Upper lobe of left lung (tissue), 6 donors: ENCODE data around the gene IFNL3. TPM values are rescaled to one million over a fixed set of nuclear protein-coding genes. Genes with fewer than 3 reads are reported as not detected.

ENCODE experiments used
- ATAC-seq, 2 donors: fragments of 200-7000 bp; cut with Tn5 transposase; one replicate each; pipeline ENCODE4 v1.9.1; 2022; ENCODE audit warnings: mild to moderate bottlenecking in 2 of 2, moderate library complexity in 2 of 2; ENCODE audit not compliant: low FRiP score in 2 of 2
- DNase-seq, 2 donors: peaks; one replicate each; pipeline ENCODE4 v3.0.0-alpha.2; 2019 to 2020
- H3K27ac ChIP-seq, 4 donors: fragments of 200-600 bp; sonication (generic); one replicate each; pipeline ENCODE4 v1.5.1; 2016 to 2019
- H3K27me3 ChIP-seq, 4 donors: fragments of 200-600 bp; sonication (generic); one replicate each; pipeline ENCODE4 v1.5.1; 2017 to 2019
- H3K36me3 ChIP-seq, 4 donors: fragments of 200-600 bp; sonication (generic); one replicate each; pipeline ENCODE4 v1.5.1; 2016 to 2019
- H3K4me1 ChIP-seq, 4 donors: fragments of 200-600 bp; sonication (generic); one replicate each; pipeline ENCODE4 v1.5.1; 2018 to 2019
- H3K4me3 ChIP-seq, 4 donors: fragments of 200-600 bp; sonication (generic); one replicate each; pipeline ENCODE4 v1.5.1; 2017 to 2019; ENCODE audit warnings: mild to moderate bottlenecking in 2 of 4, moderate library complexity in 1 of 4
- H3K9me3 ChIP-seq, 4 donors: fragments of 200-600 bp; sonication (generic); one replicate each; pipeline ENCODE4 v1.5.1; 2018 to 2019
- CTCF ChIP-seq, 6 experiments: fragments of 450-650 bp in 4 of 6; fragments of 200-600 bp in 2 of 6; sonication (generic) in 2 of 6; IDR thresholded peaks; one replicate each; pipeline ENCODE4 v1.5.1; 2016 to 2019; ENCODE audit warnings: antibody characterized with exemption in 6 of 6
- EP300 ChIP-seq, 4 donors: sonication (generic); formaldehyde crosslinking; IDR thresholded peaks; one replicate each; pipeline ENCODE4 v1.5.1; 2017; ENCODE audit warnings: antibody characterized with exemption in 4 of 4, control low read depth in 2 of 4
- POLR2A ChIP-seq, 4 donors: fragments of 450-650 bp; IDR thresholded peaks; one replicate each; pipeline ENCODE4 v1.5.1; 2016 to 2017; ENCODE audit warnings: antibody characterized with exemption in 4 of 4, mild to moderate bottlenecking in 2 of 4
- POLR2AphosphoS5 ChIP-seq, 2 donors: sonication (generic); formaldehyde crosslinking; IDR thresholded peaks; one replicate each; pipeline ENCODE4 v1.5.1; 2017; ENCODE audit warnings: antibody characterized with exemption in 2 of 2
- WGBS, 2 donors: methylation state at CpG; one replicate each; pipeline ENCODE4 v1.1.5; 2017 to 2018; 5-methylcytosine and 5-hydroxymethylcytosine counted together
- total RNA-seq, 6 donors: library from RNA; depleted of rRNA in 4 of 6; stranded (reverse); fragments of >200 nt in 4 of 6; gene quantifications; one replicate each; pipeline versions ENCODE4 v1.1.0 to v1.2.1, GENCODE V29; 2016 to 2021
- donor health status: DM: no; HTN: no; CAD: no; lungs with moderate emphysema.
- donor health status: DM: no; HTN: yes; CAD: no; lungs with severe emphysema.

The IFNL3 gene
- total RNA-seq, 6 donors from 2014 or later, result not detected

- peaks cover 0 to 29% (median 13%) of the 10 kb centered on the region in 4 donors for H3K27me3 ChIP-seq
- DNase-seq, result peak in 1 of 2 donors; percentile 76
- no peak for TF ChIP-seq EP300 (IDR thresholded peaks at IDR 0.05)
- TF ChIP-seq CTCF (IDR thresholded peaks at IDR 0.05), result no peak
- no peak for TF ChIP-seq POLR2AphosphoS5 (IDR thresholded peaks at IDR 0.05)
- no peak for TF ChIP-seq POLR2A (IDR thresholded peaks at IDR 0.05)
These were observed 20.6 kb upstream of the IFNL3 start for GRCh38 chr19:39265321-39265916.

DNA sequence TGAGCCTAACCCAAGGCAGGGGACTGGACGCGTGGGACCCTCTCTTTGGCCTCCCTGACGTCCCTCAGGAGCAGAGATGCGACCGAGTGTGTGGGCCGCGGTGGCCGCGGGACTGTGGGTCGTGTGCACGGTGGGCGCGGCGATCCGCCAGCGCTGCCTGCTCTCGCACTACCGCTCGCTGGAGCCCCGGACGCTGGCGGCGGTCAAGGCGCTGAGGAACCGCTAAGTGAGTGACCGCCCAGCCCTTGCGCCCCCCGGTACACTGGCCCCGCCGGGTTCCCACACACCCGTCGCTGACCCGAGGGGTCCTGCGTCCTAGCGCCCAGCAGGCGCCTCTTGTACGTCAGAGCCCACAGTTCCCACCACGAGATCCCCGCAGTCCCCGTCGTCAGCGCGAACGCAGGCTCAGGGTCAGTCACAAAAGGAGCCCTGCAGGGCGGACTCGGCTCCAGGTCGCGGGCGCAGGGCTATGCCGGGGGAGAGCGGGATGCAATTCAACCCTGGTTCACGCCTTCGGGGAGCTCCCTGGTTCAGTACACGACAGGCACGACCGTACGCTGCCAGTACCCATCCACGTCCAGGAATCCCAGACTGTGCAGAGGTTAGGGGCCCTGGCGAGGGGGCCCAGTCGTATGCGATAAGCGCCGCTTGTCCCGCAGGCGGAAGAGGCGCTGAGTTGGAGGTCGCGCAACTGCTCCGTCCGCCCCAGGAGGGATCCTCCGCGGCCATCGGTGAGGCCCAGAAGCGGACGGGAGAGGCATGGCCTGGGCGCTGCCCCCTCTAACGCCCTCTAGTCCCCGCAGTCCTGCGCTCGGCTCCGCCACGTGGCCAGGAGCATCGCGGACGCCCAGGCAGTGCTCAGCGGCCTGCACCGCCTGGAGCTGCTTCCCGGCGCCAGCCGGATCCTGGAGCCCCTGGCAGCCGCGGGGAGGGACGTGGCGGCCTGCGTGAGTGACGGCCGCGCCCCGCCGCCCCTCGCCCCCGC is 19.8 kb upstream of the IFNL3 start:
- Histone ChIP-seq H3K4me3 (no peak overlapping the region), H3K4me1 (peaks cover 4 to 20% (median 14%) of the 10 kb centered on the region in 4 donors), H3K27ac (no peak overlapping the region), H3K27me3 (peaks cover 0 to 29% (median 13%) of the 10 kb centered on the region in 4 donors), H3K9me3 (no peaks in the 10 kb centered on the region), H3K36me3 (no peaks in the 10 kb centered on the region)
- no peak for TF ChIP-seq CTCF (IDR thresholded peaks at IDR 0.05)
- TF ChIP-seq POLR2AphosphoS5 (IDR thresholded peaks at IDR 0.05), result no peak
- 3 to 5% methylated on average over 19 to 45 of the region's 102 CpGs for WGBS, 2 donors
- DNase-seq (peak in 1 of 2 donors; percentile 85), ATAC-seq (peak in 1 of 2 donors; percentile 60)

More at GRCh38 chr19:39265321-39265916, 20.6 kb upstream of the IFNL3 start:
- H3K36me3 ChIP-seq, result no peaks in the 10 kb centered on the region
- 43% methylated on average over 11 to 38 of the region's 39 CpGs for WGBS, 2 donors
- no peaks in the 10 kb centered on the region for H3K9me3 ChIP-seq
- ATAC-seq, result no peak
- no peak overlapping the region for H3K4me3 ChIP-seq
- no peak overlapping the region for H3K27ac ChIP-seq
- H3K4me1 ChIP-seq, result peaks cover 4 to 20% (median 14%) of the 10 kb centered on the region in 4 donors

GRCh38 chr19:39263912-39264305 is 19.1 kb upstream of the IFNL3 start:
- DNase-seq (peak in 1 of 2 donors; percentile 64), ATAC-seq (peak in 1 of 2 donors; percentile 22)
- Histone ChIP-seq H3K27ac (no peak overlapping the region), H3K27me3 (peaks cover 0 to 29% (median 13%) of the 10 kb centered on the region in 4 donors), H3K9me3 (no peaks in the 10 kb centered on the region), H3K4me3 (no peak overlapping the region), H3K36me3 (no peaks in the 10 kb centered on the region), H3K4me1 (peaks cover 4 to 20% (median 14%) of the 10 kb centered on the region in 4 donors)
- TF ChIP-seq CTCF (IDR thresholded peaks at IDR 0.05) (no peak), EP300 (IDR thresholded peaks at IDR 0.05) (no peak), POLR2A (IDR thresholded peaks at IDR 0.05) (no peak), POLR2AphosphoS5 (IDR thresholded peaks at IDR 0.05) (no peak)
- WGBS, 2 donors, result 13 to 24% methylated on average over 11 to 14 of the region's 17 CpGs

DNA sequence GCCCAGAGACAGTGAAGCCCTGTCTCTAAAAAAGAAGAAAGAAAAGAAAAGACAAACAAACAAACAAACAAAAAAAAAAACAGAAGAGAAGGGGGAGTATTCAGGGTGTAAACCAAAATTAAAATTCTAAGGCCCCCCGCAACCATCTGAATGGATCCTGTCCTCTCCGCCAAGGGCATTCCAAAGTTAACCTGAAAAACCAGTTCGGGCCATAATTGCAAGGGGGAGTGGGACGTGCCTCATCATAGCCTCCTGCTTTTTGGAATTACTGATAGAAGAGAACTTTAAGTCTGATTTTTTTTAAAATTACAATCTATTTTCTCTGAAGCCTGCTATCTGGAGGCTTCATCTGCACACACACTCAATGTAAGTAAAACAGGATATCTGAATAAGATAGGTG is 17.7 kb upstream of the IFNL3 start:
- no peaks in the 10 kb centered on the region for H3K36me3 ChIP-seq
- WGBS, 2 donors, result 78 to 88% methylated on average over 4 of the region's 4 CpGs
- H3K27ac ChIP-seq, result no peak overlapping the region
- peaks cover 4 to 20% (median 14%) of the 10 kb centered on the region in 4 donors for H3K4me1 ChIP-seq
- TF ChIP-seq CTCF (IDR thresholded peaks at IDR 0.05), result no peak
- TF ChIP-seq POLR2AphosphoS5 (IDR thresholded peaks at IDR 0.05), result no peak
- TF ChIP-seq EP300 (IDR thresholded peaks at IDR 0.05), result no peak
- TF ChIP-seq POLR2A (IDR thresholded peaks at IDR 0.05), result no peak
- DNase-seq (no peak), ATAC-seq (no peak)
- H3K9me3 ChIP-seq, result no peaks in the 10 kb centered on the region
- peaks cover 0 to 29% (median 13%) of the 10 kb centered on the region in 4 donors for H3K27me3 ChIP-seq
- H3K4me3 ChIP-seq, result no peak overlapping the region
